HG02763 (cell line): Measurements from ENCODE around the gene NCMAP.
A peak's percentile ranks its signal among the peaks of the same experiment; 100 is the strongest.

ENCODE experiments used
- ATAC-seq: cut with Tn5 transposase; IDR thresholded peaks from one replicate; pipeline ENCODE4 v1.9.1; 2021; ENCODE audit warnings: mild to moderate bottlenecking, moderate library complexity; ENCODE audit not compliant: unreplicated experiment

NCMAP gene

GRCh38 chr1:24609949-24610517, 54.1 kb downstream of the NCMAP start:
- ATAC-seq = no peak

- ATAC-seq = no peak
These were observed 63.5 kb downstream of the NCMAP start for GRCh38 chr1:24619376-24619775.

- no peak for ATAC-seq
These were observed 64.8 kb downstream of the NCMAP start for GRCh38 chr1:24620678-24621077.

GRCh38 chr1:24621121-24621520, 65.2 kb downstream of the NCMAP start:
- ATAC-seq = no peak

- no peak for ATAC-seq
These were observed 66.3 kb downstream of the NCMAP start for GRCh38 chr1:24622218-24622617.

- no peak for ATAC-seq
These were observed 76.9 kb downstream of the NCMAP start for GRCh38 chr1:24632832-24633175.

GRCh38 chr1:24635195-24635843, 79.4 kb downstream of the NCMAP start:
- ATAC-seq = no peak

GRCh38 chr1:24636661-24637357, 80.9 kb downstream of the NCMAP start:
- no peak for ATAC-seq

GRCh38 chr1:24639094-24639493, 83.2 kb downstream of the NCMAP start:
- ATAC-seq = no peak

GRCh38 chr1:24639881-24640280, 84.0 kb downstream of the NCMAP start:
- ATAC-seq = no peak

GRCh38 chr1:24640288-24640687, 84.4 kb downstream of the NCMAP start:
- no peak for ATAC-seq

GRCh38 chr1:24641646-24642151, 85.8 kb downstream of the NCMAP start:
- no peak for ATAC-seq

- peak; percentile 90 for ATAC-seq
These were observed 86.8 kb downstream of the NCMAP start, which contains the start of gene SRRM1 for GRCh38 chr1:24642481-24643362. Gene SRRM1 (plus strand): TSS chr1:24643302. CDS start chr1:24643327, 25 bp downstream.

- ATAC-seq = peak; percentile 17
These were observed 87.6 kb downstream of the NCMAP start for GRCh38 chr1:24643363-24644099.

- ATAC-seq = no peak
These were observed 88.2 kb downstream of the NCMAP start for GRCh38 chr1:24644100-24644384.

- no peak for ATAC-seq
These were observed 93.0 kb downstream of the NCMAP start for GRCh38 chr1:24648919-24649318.

- no peak for ATAC-seq
These were observed 96.5 kb downstream of the NCMAP start for GRCh38 chr1:24652382-24652781.

GRCh38 chr1:24654010-24654409, 98.1 kb downstream of the NCMAP start:
- no peak for ATAC-seq

- no peak for ATAC-seq
These were observed 100.2 kb downstream of the NCMAP start for GRCh38 chr1:24656046-24656445.

GRCh38 chr1:24657781-24658180, 101.9 kb downstream of the NCMAP start:
- no peak for ATAC-seq
